ENCODE data around the gene RHOBTB1. TPM values are rescaled to one million over a fixed set of nuclear protein-coding genes. Genes with fewer than 3 reads are reported as not detected.

The RHOBTB1 gene
- total and polyA plus RNA-seq, 2 experiments from 2014 or later = 4.6 to 13.2 TPM

GRCh38 chr10:60890811-60891210 is 53.2 kb downstream of the RHOBTB1 start:
- TF ChIP-seq EZH2phosphoT487 (IDR thresholded peaks at IDR 0.05; ENCODE audit: unreplicated experiment) (no peak), ZNF462 (CRISPR knock-in tag; IDR thresholded peaks at IDR 0.05) (no peak), STAT1 (IDR thresholded peaks at IDR 0.05; ENCODE audit: unreplicated experiment) (no peak), EZH2 (IDR thresholded peaks at IDR 0.05; ENCODE audit: low read depth, unreplicated experiment) (no peak)
- Histone ChIP-seq H3K36me3 (ENCODE audit: insufficient read depth) (0 out of 2 replicates have a peak, but pooled peaks cover 3% of the 10 kb centered on the region), H3K4me2 (no peak overlapping the region), H3K9me2 (ENCODE audit: insufficient read depth) (peaks cover 11% of the 10 kb centered on the region; the same call in 1 of the 2 replicates), H3F3A (replicated peaks; ENCODE audit: low read depth) (no peaks in the 10 kb centered on the region), H3K4me1 (ENCODE audit: insufficient read depth) (no peaks in the 10 kb centered on the region), H3K79me2 (replicated peaks; ENCODE audit: insufficient read depth) (no peaks in the 10 kb centered on the region), H3K27ac (ENCODE audit: low read depth) (no peak overlapping the region), H3K27me3 (ENCODE audit: insufficient read depth) (no peaks in the 10 kb centered on the region), H3K4me3 (no peak overlapping the region), H2AFZ (no peak overlapping the region), H4K20me1 (replicated peaks; ENCODE audit: insufficient read depth) (no peaks in the 10 kb centered on the region)
- Mint-ChIP-seq H3K4me3 (no peak overlapping the region), H3K4me1 (no peaks in the 10 kb centered on the region), H3K9me3 (no peaks in the 10 kb centered on the region; the same call in 2 of the 3 replicates), H3K27me3 (ENCODE audit: insufficient read depth, low read depth, poor library complexity) (no peaks in the 10 kb centered on the region), H3K36me3 (ENCODE audit: low read depth) (peaks cover 7% of the 10 kb centered on the region; the same call in 2 of the 3 replicates), H3K27ac (no peak overlapping the region)
- ATAC-seq = no peak
- no peak for DNase-seq (ENCODE audit: low spot score)

- Mint-ChIP-seq H3K9me3 (no peaks in the 10 kb centered on the region; the same call in 2 of the 3 replicates), H3K27ac (0 out of 2 replicates have a peak overlapping the region, but pooled peaks have one; percentile 21), H3K36me3 (ENCODE audit: low read depth) (peaks cover 13% of the 10 kb centered on the region; the same call in 2 of the 3 replicates), H3K4me3 (no peak overlapping the region), H3K27me3 (ENCODE audit: insufficient read depth, low read depth, poor library complexity) (no peaks in the 10 kb centered on the region), H3K4me1 (peaks cover 16% of the 10 kb centered on the region; the same call in 2 of the 3 replicates)
- ATAC-seq (peak; percentile 84), DNase-seq (ENCODE audit: low spot score) (peak; percentile 44)
- H3K4me3 ChIP-seq = no peak overlapping the region
- no peaks in the 10 kb centered on the region for H3K79me2 ChIP-seq (replicated peaks; ENCODE audit: insufficient read depth)
- peaks cover 4% of the 10 kb centered on the region for H3K9me2 ChIP-seq (ENCODE audit: insufficient read depth)
- no peak overlapping the region for H3K4me2 ChIP-seq
- no peaks in the 10 kb centered on the region for H3K36me3 ChIP-seq (ENCODE audit: insufficient read depth)
- no peaks in the 10 kb centered on the region for H3F3A ChIP-seq (replicated peaks; ENCODE audit: low read depth)
- TF ChIP-seq CTCF (conservative IDR thresholded peaks at IDR 0.05; ENCODE audit: low read depth in 2 of 2) (peak; percentile 59 to 62), REST (IDR thresholded peaks at IDR 0.05; ENCODE audit: unreplicated experiment) (no peak)
- 0 out of 2 replicates have a peak overlapping the region, but pooled peaks have one; percentile 56 for H2AFZ ChIP-seq
- H4K20me1 ChIP-seq (replicated peaks; ENCODE audit: insufficient read depth) = no peaks in the 10 kb centered on the region
- no peaks in the 10 kb centered on the region for H3K27me3 ChIP-seq (ENCODE audit: insufficient read depth)
- H3K4me1 ChIP-seq (ENCODE audit: insufficient read depth) = peaks cover 10% of the 10 kb centered on the region
- no peak overlapping the region for H3K27ac ChIP-seq (ENCODE audit: low read depth)
Measured at GRCh38 chr10:60883187-60883586, 60.8 kb downstream of the RHOBTB1 start.

All from GM23338 (cell line).